ENCODE measurements around the gene FAM163B. TPM values are rescaled to one million over a fixed set of nuclear protein-coding genes. Genes with fewer than 3 reads are reported as not detected.
A peak's percentile ranks its signal among the peaks of the same experiment; 100 is the strongest.

The FAM163B gene
- total and polyA plus RNA-seq, 2 experiments from 2014 or later: 0.35 to 1.0 TPM

DNA sequence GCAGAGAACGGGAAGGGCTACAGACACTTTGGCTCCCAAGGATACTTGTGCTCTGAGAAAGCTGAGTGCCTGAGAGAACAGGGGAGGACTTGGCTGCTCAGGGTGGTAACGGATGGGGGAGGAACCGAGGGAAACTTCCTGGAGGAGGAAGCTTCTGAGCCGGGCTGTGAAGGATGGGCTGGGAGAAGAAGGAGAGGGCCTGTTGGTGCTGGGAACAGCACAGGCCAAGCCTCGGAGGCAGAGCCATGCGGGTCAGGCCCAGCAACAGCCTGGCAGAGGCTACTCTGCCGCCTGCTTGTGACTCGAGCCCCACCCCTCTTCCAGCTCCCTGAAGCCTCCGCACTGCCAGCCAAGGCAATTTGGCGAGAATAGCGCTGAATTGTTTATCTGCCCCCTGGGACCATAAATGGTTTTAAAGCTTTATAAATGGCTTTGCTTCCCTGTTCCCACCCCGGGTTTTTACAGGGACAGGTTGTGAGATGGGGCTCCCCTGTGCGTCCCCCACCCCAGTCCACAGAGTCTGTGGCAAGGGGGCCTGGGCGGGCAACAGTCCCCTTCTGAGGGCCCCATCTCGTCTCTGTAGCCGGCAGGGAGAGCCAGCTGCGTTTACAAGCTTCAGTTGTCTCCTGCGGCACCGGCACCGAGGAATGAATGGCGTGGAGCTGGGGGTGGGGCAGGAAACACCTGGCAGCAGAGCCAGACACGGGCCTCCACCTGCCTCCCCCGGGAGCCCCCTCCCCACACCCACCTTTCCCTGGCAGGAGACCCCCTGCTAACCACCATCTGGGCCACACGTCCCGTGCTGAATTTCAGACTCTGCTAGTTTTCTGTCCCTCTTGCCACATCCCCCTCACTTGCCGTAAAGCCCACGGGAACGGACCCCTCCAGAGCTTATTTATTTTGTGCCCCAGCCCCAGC, 24.4 kb downstream of the FAM163B start:
- TF ChIP-seq, protein P1, sequence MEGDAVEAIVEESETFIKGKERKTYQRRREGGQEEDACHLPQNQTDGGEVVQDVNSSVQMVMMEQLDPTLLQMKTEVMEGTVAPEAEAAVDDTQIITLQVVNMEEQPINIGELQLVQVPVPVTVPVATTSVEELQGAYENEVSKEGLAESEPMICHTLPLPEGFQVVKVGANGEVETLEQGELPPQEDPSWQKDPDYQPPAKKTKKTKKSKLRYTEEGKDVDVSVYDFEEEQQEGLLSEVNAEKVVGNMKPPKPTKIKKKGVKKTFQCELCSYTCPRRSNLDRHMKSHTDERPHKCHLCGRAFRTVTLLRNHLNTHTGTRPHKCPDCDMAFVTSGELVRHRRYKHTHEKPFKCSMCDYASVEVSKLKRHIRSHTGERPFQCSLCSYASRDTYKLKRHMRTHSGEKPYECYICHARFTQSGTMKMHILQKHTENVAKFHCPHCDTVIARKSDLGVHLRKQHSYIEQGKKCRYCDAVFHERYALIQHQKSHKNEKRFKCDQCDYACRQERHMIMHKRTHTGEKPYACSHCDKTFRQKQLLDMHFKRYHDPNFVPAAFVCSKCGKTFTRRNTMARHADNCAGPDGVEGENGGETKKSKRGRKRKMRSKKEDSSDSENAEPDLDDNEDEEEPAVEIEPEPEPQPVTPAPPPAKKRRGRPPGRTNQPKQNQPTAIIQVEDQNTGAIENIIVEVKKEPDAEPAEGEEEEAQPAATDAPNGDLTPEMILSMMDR (IDR thresholded peaks at IDR 0.05; ENCODE audit: poor library complexity): no peak
- TF ChIP-seq EZH2 (IDR thresholded peaks at IDR 0.05; ENCODE audit: borderline replicate concordance): no peak
- TF ChIP-seq EZH2phosphoT487 (IDR thresholded peaks at IDR 0.05; ENCODE audit: low read depth, severe bottlenecking, unreplicated experiment): no peak
- 11% methylated on average over 28 of the region's 28 CpGs for WGBS (ENCODE audit: low lambda C conversion rate, missing lambda C conversion rate)
- H2AFZ ChIP-seq: no peak overlapping the region

GRCh38 chr9:133584167-133584558, 25.0 kb downstream of the FAM163B start:
- Histone ChIP-seq H3K4me3 (no peak overlapping the region), H3K4me2 (peak overlapping the region; percentile 72), H2AFZ (no peak overlapping the region), H4K20me1 (ENCODE audit: insufficient read depth, poor library complexity, severe bottlenecking) (no peaks in the 10 kb centered on the region), H3K36me3 (replicated peaks; ENCODE audit: insufficient read depth, low read depth) (no peaks in the 10 kb centered on the region), H3K27ac (peak overlapping the region; percentile 88), H3K79me2 (no peaks in the 10 kb centered on the region), H3K9me2 (replicated peaks; ENCODE audit: insufficient read depth) (no peaks in the 10 kb centered on the region), H3K27me3 (no peaks in the 10 kb centered on the region), H3K4me1 (ENCODE audit: insufficient read depth) (peaks cover 66% of the 10 kb centered on the region), H3K9me3 (ENCODE audit: low read depth) (no peaks in the 10 kb centered on the region)
- no peak for DNase-seq (ENCODE audit: low spot score)
- 45% methylated on average over 5 of the region's 5 CpGs for WGBS (ENCODE audit: low lambda C conversion rate, missing lambda C conversion rate)
- TF ChIP-seq EZH2phosphoT487 (IDR thresholded peaks at IDR 0.05; ENCODE audit: low read depth, severe bottlenecking, unreplicated experiment) (no peak), EZH2 (IDR thresholded peaks at IDR 0.05; ENCODE audit: borderline replicate concordance) (no peak)
- TF ChIP-seq, protein P1 (IDR thresholded peaks at IDR 0.05; ENCODE audit: poor library complexity): no peak

More for the DNA sequence above, 24.4 kb downstream of the FAM163B start:
- H3K79me2 ChIP-seq: no peaks in the 10 kb centered on the region
- H3K9me3 ChIP-seq (ENCODE audit: low read depth): no peaks in the 10 kb centered on the region
- no peaks in the 10 kb centered on the region for H3K36me3 ChIP-seq (replicated peaks; ENCODE audit: insufficient read depth, low read depth)
- H3K4me1 ChIP-seq (ENCODE audit: insufficient read depth): peaks cover 65% of the 10 kb centered on the region
- no peaks in the 10 kb centered on the region for H3K9me2 ChIP-seq (replicated peaks; ENCODE audit: insufficient read depth)
- H4K20me1 ChIP-seq (ENCODE audit: insufficient read depth, poor library complexity, severe bottlenecking): no peaks in the 10 kb centered on the region
- peak; percentile 66 for DNase-seq (ENCODE audit: low spot score)
- H3K27me3 ChIP-seq: no peaks in the 10 kb centered on the region
- H3K4me2 ChIP-seq: peak overlapping the region; percentile 72
- peak overlapping the region; percentile 88 for H3K27ac ChIP-seq
- no peak overlapping the region for H3K4me3 ChIP-seq

GRCh38 chr9:133583586-133583985, 25.6 kb downstream of the FAM163B start:
- Histone ChIP-seq H3K9me3 (ENCODE audit: low read depth) (no peaks in the 10 kb centered on the region), H4K20me1 (ENCODE audit: insufficient read depth, poor library complexity, severe bottlenecking) (no peaks in the 10 kb centered on the region), H3K4me3 (no peak overlapping the region), H3K27me3 (no peaks in the 10 kb centered on the region), H3K9me2 (replicated peaks; ENCODE audit: insufficient read depth) (no peaks in the 10 kb centered on the region), H3K4me1 (ENCODE audit: insufficient read depth) (peaks cover 66% of the 10 kb centered on the region), H3K36me3 (replicated peaks; ENCODE audit: insufficient read depth, low read depth) (no peaks in the 10 kb centered on the region), H3K4me2 (no peak overlapping the region), H2AFZ (no peak overlapping the region), H3K79me2 (no peaks in the 10 kb centered on the region), H3K27ac (peak overlapping the region; percentile 88)
- 86% methylated on average over 18 of the region's 23 CpGs for WGBS (ENCODE audit: low lambda C conversion rate, missing lambda C conversion rate)
- no peak for DNase-seq (ENCODE audit: low spot score)
- TF ChIP-seq, protein P1 (IDR thresholded peaks at IDR 0.05; ENCODE audit: poor library complexity): no peak
- TF ChIP-seq EZH2 (IDR thresholded peaks at IDR 0.05; ENCODE audit: borderline replicate concordance): no peak
- TF ChIP-seq EZH2phosphoT487 (IDR thresholded peaks at IDR 0.05; ENCODE audit: low read depth, severe bottlenecking, unreplicated experiment): no peak

Data from hepatocyte (in vitro differentiated cells).